Stimulated activated naive CD4-positive, alpha-beta T cell treated with Interleukin-2 at 50 U/mL for 16 hours (primary cell): Measurements from ENCODE around the gene FOXA2.

Experiments used
- DNase-seq: peaks from one replicate; lab custom pipeline; 2025; lab: John Stamatoyannopoulos, UW

Gene FOXA2

GRCh38 chr20:22536956-22537756 lies 47.2 kb downstream of the FOXA2 start:
- DNase-seq: no peak

DNA sequence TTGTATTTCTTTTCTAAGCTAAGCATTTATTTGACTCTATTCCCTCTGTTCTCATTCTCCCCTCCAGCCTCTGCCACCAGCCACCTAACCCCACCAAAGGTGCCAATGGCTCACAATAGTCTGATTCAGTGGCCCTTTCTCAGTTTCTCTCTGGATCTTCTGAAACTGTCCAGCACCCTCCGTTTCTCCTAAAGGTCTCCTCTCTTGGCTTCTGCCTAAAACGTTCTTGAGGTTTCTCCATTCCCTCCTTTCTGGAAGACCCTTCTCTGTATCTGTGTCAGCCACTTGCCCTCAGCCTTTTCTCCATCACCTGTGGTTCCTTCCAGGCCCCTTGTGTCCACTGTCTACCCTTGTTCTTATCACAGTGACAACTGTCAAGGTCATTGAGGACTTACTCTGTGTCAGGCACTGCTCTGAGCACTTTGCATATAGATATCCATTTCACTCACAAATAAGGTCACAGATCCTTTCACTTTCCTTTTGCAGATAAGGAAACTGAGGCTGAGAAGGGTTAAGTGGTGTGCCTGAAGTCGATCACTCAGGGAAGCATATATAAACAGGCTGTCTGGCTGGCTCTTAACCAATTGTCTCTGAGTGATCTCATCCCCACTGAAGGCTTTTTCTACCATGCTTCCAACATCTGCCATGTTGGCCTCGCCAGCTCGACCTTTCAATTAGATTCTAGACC lies 48.1 kb downstream of the FOXA2 start:
- no peak for DNase-seq

DNA sequence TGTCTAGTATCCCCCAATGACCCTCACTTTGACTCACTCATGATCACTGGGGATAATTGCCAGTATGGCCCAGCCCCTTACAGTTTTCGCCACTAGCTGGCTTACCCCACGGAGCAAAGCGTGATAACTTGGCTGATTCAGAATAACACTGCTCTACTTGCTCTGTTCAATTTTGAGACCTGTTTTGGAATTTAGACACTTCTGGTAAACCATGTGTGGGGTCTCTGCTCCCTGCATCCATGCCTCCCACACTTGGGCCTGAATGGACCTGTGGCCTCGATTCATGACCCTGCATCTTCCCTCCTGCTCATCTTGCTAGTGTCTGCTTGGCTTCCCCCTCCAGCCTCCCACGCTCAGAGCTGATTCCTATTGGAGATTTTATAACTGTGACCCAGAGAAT lies 48.9 kb downstream of the FOXA2 start:
- DNase-seq: no peak

GRCh38 chr20:22533823-22534751 lies 50.3 kb downstream of the FOXA2 start:
- no peak for DNase-seq

- DNase-seq: no peak
Observed at GRCh38 chr20:22532598-22532997, 51.8 kb downstream of the FOXA2 start.

- no peak for DNase-seq
Observed at GRCh38 chr20:22531756-22532155, 52.6 kb downstream of the FOXA2 start.

GRCh38 chr20:22531056-22531615 lies 53.2 kb downstream of the FOXA2 start:
- DNase-seq: no peak
